Measurements from ENCODE around the gene GOLT1A.

The GOLT1A gene

GRCh38 chr1:204204944-204205343, 8.8 kb downstream of the GOLT1A start:
- Histone ChIP-seq H3K4me2 (ENCODE audit: low read length) (no peak overlapping the region), H3K4me3 (ENCODE audit: low read depth, low read length, poor library complexity, severe bottlenecking) (no peak overlapping the region), H3K9me2 (ENCODE audit: low read depth, low read length) (no peaks in the 10 kb centered on the region), H3K27ac (ENCODE audit: low read depth, low read length, poor library complexity, severe bottlenecking) (no peak overlapping the region), H3K36me3 (ENCODE audit: insufficient read depth, low read length) (no peaks in the 10 kb centered on the region), H3F3A (ENCODE audit: insufficient read depth, low read length) (no peaks in the 10 kb centered on the region), H3K9me3 (ENCODE audit: low read length) (no peaks in the 10 kb centered on the region), H3K79me2 (ENCODE audit: insufficient read depth, low read length) (no peaks in the 10 kb centered on the region), H2AFZ (ENCODE audit: low read length) (no peak overlapping the region), H3K9ac (ENCODE audit: low read length) (no peak overlapping the region), H3K27me3 (ENCODE audit: insufficient read depth, low read length) (no peaks in the 10 kb centered on the region; the same call in 1 of the 2 replicates), H4K20me1 (ENCODE audit: insufficient read depth, low read length) (no peaks in the 10 kb centered on the region), H3K4me1 (ENCODE audit: insufficient read depth, low read length, severe bottlenecking) (no peaks in the 10 kb centered on the region)
- no peak for TF ChIP-seq CTCF (IDR thresholded peaks at IDR 0.05; ENCODE audit: low read length)
- no peak for TF ChIP-seq EZH2 (IDR thresholded peaks at IDR 0.05; ENCODE audit: borderline replicate concordance, low read length)

- H2AFZ ChIP-seq (ENCODE audit: low read length), result no peak overlapping the region
- H3K4me2 ChIP-seq (ENCODE audit: low read length), result no peak overlapping the region
- H3K27me3 ChIP-seq (ENCODE audit: insufficient read depth, low read length), result no peaks in the 10 kb centered on the region; the same call in 1 of the 2 replicates
These were observed 10.5 kb downstream of the GOLT1A start for GRCh38 chr1:204203206-204203767.

GRCh38 chr1:204202481-204202880, 11.3 kb downstream of the GOLT1A start:
- no peaks in the 10 kb centered on the region for H4K20me1 ChIP-seq (ENCODE audit: insufficient read depth, low read length)
- no peaks in the 10 kb centered on the region; the same call in 1 of the 2 replicates for H3K27me3 ChIP-seq (ENCODE audit: insufficient read depth, low read length)

More at GRCh38 chr1:204203206-204203767, 10.5 kb downstream of the GOLT1A start:
- Histone ChIP-seq H3K27ac (ENCODE audit: low read depth, low read length, poor library complexity, severe bottlenecking) (no peak overlapping the region), H3K9me3 (ENCODE audit: low read length) (no peaks in the 10 kb centered on the region), H4K20me1 (ENCODE audit: insufficient read depth, low read length) (no peaks in the 10 kb centered on the region), H3K9me2 (ENCODE audit: low read depth, low read length) (no peaks in the 10 kb centered on the region), H3K36me3 (ENCODE audit: insufficient read depth, low read length) (no peaks in the 10 kb centered on the region), H3K4me3 (ENCODE audit: low read depth, low read length, poor library complexity, severe bottlenecking) (no peak overlapping the region), H3K79me2 (ENCODE audit: insufficient read depth, low read length) (no peaks in the 10 kb centered on the region), H3F3A (ENCODE audit: insufficient read depth, low read length) (no peaks in the 10 kb centered on the region), H3K4me1 (ENCODE audit: insufficient read depth, low read length, severe bottlenecking) (no peaks in the 10 kb centered on the region), H3K9ac (ENCODE audit: low read length) (no peak overlapping the region)
- no peak for TF ChIP-seq CTCF (IDR thresholded peaks at IDR 0.05; ENCODE audit: low read length)
- TF ChIP-seq EZH2 (IDR thresholded peaks at IDR 0.05; ENCODE audit: borderline replicate concordance, low read length), result no peak

More at GRCh38 chr1:204202481-204202880, 11.3 kb downstream of the GOLT1A start:
- H3K9me3 ChIP-seq (ENCODE audit: low read length), result no peaks in the 10 kb centered on the region
- H3F3A ChIP-seq (ENCODE audit: insufficient read depth, low read length), result no peaks in the 10 kb centered on the region
- no peak for TF ChIP-seq CTCF (IDR thresholded peaks at IDR 0.05; ENCODE audit: low read length)
- no peak for TF ChIP-seq EZH2 (IDR thresholded peaks at IDR 0.05; ENCODE audit: borderline replicate concordance, low read length)
- no peak overlapping the region for H2AFZ ChIP-seq (ENCODE audit: low read length)
- H3K4me3 ChIP-seq (ENCODE audit: low read depth, low read length, poor library complexity, severe bottlenecking), result no peak overlapping the region
- no peaks in the 10 kb centered on the region for H3K79me2 ChIP-seq (ENCODE audit: insufficient read depth, low read length)
- no peaks in the 10 kb centered on the region for H3K36me3 ChIP-seq (ENCODE audit: insufficient read depth, low read length)
- H3K4me2 ChIP-seq (ENCODE audit: low read length), result no peak overlapping the region
- H3K4me1 ChIP-seq (ENCODE audit: insufficient read depth, low read length, severe bottlenecking), result no peaks in the 10 kb centered on the region
- no peak overlapping the region for H3K27ac ChIP-seq (ENCODE audit: low read depth, low read length, poor library complexity, severe bottlenecking)
- no peaks in the 10 kb centered on the region for H3K9me2 ChIP-seq (ENCODE audit: low read depth, low read length)
- no peak overlapping the region for H3K9ac ChIP-seq (ENCODE audit: low read length)
